PC-3 (cell line): ENCODE measurements around the gene STAC2. TPM values are rescaled to one million over a fixed set of nuclear protein-coding genes. Genes with fewer than 3 reads are reported as not detected.
A peak's percentile ranks its signal among the peaks of the same experiment; 100 is the strongest.

ENCODE experiments used
- ATAC-seq: fragments of 200-7000 bp; cut with Tn5 transposase; 2 replicates; pipeline ENCODE4 v1.9.1; 2020; ENCODE audit warnings: mild to moderate bottlenecking, moderate library complexity
- BruUV-seq: library from RNA; stranded (reverse); fragments of 400-500 nt; replicated peaks from 2 replicates; lab custom pipeline; 2021; lab: Mats Ljungman, UMichigan
- CTCF ChIA-PET: fragments of 300-600 bp; sonication (Branson Sonifier 250); formaldehyde crosslinking; loops from one replicate; lab custom pipeline; 2022; ENCODE audit warnings: antibody characterized with exemption; lab: Charles Lee
- POLR2A ChIA-PET: fragments of 300-600 bp; sonication (Branson Sonifier 250); formaldehyde crosslinking; loops from one replicate; lab custom pipeline; 2022; ENCODE audit warnings: antibody characterized with exemption; ENCODE audit not compliant: unreplicated experiment; lab: Charles Lee
- DNase-seq: peaks from one replicate; pipeline ENCODE4 v3.0.0-alpha.2; 2015
- H2AFZ ChIP-seq: fragments of 300-600 bp; sonication (generic); 2 replicates; pipeline ENCODE4 v1.6.0; 2016; ENCODE audit warnings: antibody characterized with exemption, low read length
- H3F3A ChIP-seq: fragments of 300-600 bp; sonication (generic); one replicate; pipeline ENCODE4 v1.6.0; 2017; ENCODE audit warnings: antibody characterized with exemption, low read length, control low read depth, mild to moderate bottlenecking; ENCODE audit not compliant: unreplicated experiment
- H3K27ac ChIP-seq: fragments of 300-600 bp; sonication (generic); 2 replicates; pipeline ENCODE4 v1.5.1; 2016; ENCODE audit warnings: mild to moderate bottlenecking, low read length
- H3K27me3 ChIP-seq: fragments of 300-600 bp; sonication (generic); 2 replicates; pipeline ENCODE4 v1.6.1; 2016; ENCODE audit warnings: low read length, mixed read lengths
- H3K36me3 ChIP-seq: fragments of 300-600 bp; sonication (generic); 2 replicates; pipeline ENCODE4 v1.6.1; 2016; ENCODE audit warnings: low read depth, mixed run types, low read length, mixed read lengths
- H3K4me1 ChIP-seq: fragments of 300-600 bp; sonication (generic); 2 replicates; pipeline ENCODE4 v1.5.1; 2016; ENCODE audit warnings: low read length; ENCODE audit not compliant: insufficient read depth
- H3K4me2 ChIP-seq: fragments of 300-600 bp; sonication (generic); 2 replicates; pipeline ENCODE4 v1.6.0; 2016; ENCODE audit warnings: low read length
- H3K4me3 ChIP-seq: fragments of 300-600 bp; sonication (generic); 2 replicates; pipeline ENCODE4 v1.5.1; 2016; ENCODE audit warnings: mild to moderate bottlenecking, low read length, mixed read lengths
- H3K79me2 ChIP-seq: fragments of 300-600 bp; sonication (generic); 2 replicates; pipeline ENCODE4 v1.6.1; 2017; ENCODE audit warnings: low read length, mixed read lengths
- H3K9ac ChIP-seq: fragments of 300-600 bp; sonication (generic); 2 replicates; pipeline ENCODE4 v1.6.0; 2016; ENCODE audit warnings: mild to moderate bottlenecking, low read length
- H3K9me2 ChIP-seq: fragments of 300-600 bp; sonication (generic); replicated peaks from 2 replicates; pipeline ENCODE4 v1.6.1; 2016; ENCODE audit warnings: mixed run types, low read length, mixed read lengths
- H3K9me3 ChIP-seq: fragments of 300-600 bp; sonication (generic); 2 replicates; pipeline ENCODE4 v1.6.1; 2016; ENCODE audit warnings: low read length, mixed read lengths
- H4K20me1 ChIP-seq: fragments of 300-600 bp; sonication (generic); 2 replicates; pipeline ENCODE4 v1.6.1; 2016; ENCODE audit warnings: low read length, mixed read lengths
- EZH2 ChIP-seq: fragments of 300-600 bp; sonication (generic); IDR thresholded peaks from one replicate; pipeline ENCODE4 v1.6.1; 2017; ENCODE audit warnings: antibody characterized with exemption, mild to moderate bottlenecking, low read length; ENCODE audit not compliant: unreplicated experiment
- EZH2phosphoT487 ChIP-seq: fragments of 300-600 bp; sonication (generic); IDR thresholded peaks from 2 replicates; pipeline ENCODE4 v1.6.1; 2018; ENCODE audit warnings: mild to moderate bottlenecking, antibody characterized with exemption, low read length, borderline replicate concordance
- intact Hi-C: fragments of 100-400 bp; cut with micrococcal nuclease; formaldehyde crosslinking; loops from 2 replicates; pipeline ENCODE4 v1.9.0; 2023
- total RNA-seq: library from RNA; depleted of rRNA; stranded (reverse); fragments of >200 nt; gene quantifications from 2 replicates; pipeline ENCODE4 v1.2.3, GENCODE V29; 2014
- TF ChIP-seq, protein P1 (sequence below): fragments of 300-600 bp; sonication (generic); conservative IDR thresholded peaks from 2 replicates; pipeline ENCODE4 v1.5.1; 2017; ENCODE audit warnings: antibody characterized with exemption, low read depth, mild to moderate bottlenecking, low read length

STAC2 gene
- total RNA-seq, 1 experiment from 2014 or later, result not detected

DNA sequence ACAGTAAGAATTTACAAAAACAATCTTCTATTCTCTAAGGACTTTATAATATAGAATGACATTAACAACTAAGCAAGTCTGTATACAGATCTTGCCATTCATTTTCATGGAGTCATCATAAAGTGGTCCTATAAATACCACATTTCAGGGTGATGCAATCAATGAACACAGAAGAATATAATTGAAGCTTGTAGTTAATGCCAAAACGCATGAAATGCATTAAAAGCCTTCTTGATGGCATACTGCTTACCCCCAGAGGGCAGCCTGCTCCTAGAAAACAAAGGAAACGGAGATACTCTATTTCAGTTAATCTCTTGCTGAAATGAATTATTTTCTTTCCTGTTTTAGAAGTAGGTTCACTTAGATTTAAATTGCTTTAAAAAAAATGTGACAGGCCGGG, 45.2 kb upstream of the STAC2 start:
- intact Hi-C loops, result loop anchor here (1.0 to 2.0 kb wide), 2 partner anchors 81 to 122 kb away; no protein-coding TSS in a partner anchor
- H2AFZ ChIP-seq, result no peak overlapping the region
- no peak for ATAC-seq

DNA sequence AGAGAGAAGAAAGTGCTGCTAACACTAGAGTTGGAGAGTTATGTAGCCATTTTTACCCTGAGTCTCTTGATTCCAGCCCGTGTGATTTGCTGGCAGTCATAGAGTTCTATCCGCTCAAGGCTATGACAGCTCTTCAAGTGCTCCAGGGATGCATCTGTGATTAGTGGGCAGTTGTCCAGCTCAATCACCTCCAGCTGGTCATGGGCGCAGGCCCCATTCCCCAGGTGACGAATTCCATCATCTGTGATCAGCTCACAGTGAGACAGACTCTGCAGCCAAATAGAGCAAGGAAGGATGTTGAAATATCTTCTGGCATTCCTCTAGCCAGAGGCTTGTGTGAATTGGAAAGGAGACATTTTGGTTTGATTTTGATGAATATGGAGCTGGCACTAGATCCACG, 38.4 kb upstream of the STAC2 start:
- DNase-seq (no peak), ATAC-seq (no peak)
- H3K9me2 ChIP-seq, result no peaks in the 10 kb centered on the region
- no peak overlapping the region for H3K4me2 ChIP-seq
- no TSS peak for BruUV-seq
- ChIA-PET CTCF (no interaction called here), POLR2A (no interaction called here)
- no peaks in the 10 kb centered on the region for H4K20me1 ChIP-seq
- intact Hi-C loops, result no loop called here
- H3K27me3 ChIP-seq, result no peaks in the 10 kb centered on the region
- H3K27ac ChIP-seq, result no peak overlapping the region
- H3K4me1 ChIP-seq, result no peaks in the 10 kb centered on the region
- TF ChIP-seq EZH2 (no peak), EZH2phosphoT487 (no peak)
- TF ChIP-seq, protein P1, sequence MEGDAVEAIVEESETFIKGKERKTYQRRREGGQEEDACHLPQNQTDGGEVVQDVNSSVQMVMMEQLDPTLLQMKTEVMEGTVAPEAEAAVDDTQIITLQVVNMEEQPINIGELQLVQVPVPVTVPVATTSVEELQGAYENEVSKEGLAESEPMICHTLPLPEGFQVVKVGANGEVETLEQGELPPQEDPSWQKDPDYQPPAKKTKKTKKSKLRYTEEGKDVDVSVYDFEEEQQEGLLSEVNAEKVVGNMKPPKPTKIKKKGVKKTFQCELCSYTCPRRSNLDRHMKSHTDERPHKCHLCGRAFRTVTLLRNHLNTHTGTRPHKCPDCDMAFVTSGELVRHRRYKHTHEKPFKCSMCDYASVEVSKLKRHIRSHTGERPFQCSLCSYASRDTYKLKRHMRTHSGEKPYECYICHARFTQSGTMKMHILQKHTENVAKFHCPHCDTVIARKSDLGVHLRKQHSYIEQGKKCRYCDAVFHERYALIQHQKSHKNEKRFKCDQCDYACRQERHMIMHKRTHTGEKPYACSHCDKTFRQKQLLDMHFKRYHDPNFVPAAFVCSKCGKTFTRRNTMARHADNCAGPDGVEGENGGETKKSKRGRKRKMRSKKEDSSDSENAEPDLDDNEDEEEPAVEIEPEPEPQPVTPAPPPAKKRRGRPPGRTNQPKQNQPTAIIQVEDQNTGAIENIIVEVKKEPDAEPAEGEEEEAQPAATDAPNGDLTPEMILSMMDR, result no peak
- H3K36me3 ChIP-seq, result no peaks in the 10 kb centered on the region
- no peak overlapping the region for H3K9ac ChIP-seq
- H3F3A ChIP-seq, result no peaks in the 10 kb centered on the region
- H3K9me3 ChIP-seq, result no peaks in the 10 kb centered on the region
- no peak overlapping the region for H3K4me3 ChIP-seq
- no peaks in the 10 kb centered on the region for H3K79me2 ChIP-seq
- H2AFZ ChIP-seq, result no peak overlapping the region

More for the DNA sequence above, 45.2 kb upstream of the STAC2 start:
- H3K27ac ChIP-seq, result no peak overlapping the region
- H3K4me1 ChIP-seq, result no peaks in the 10 kb centered on the region
- BruUV-seq, result no TSS peak
- H3K4me2 ChIP-seq, result no peak overlapping the region
- no peaks in the 10 kb centered on the region for H4K20me1 ChIP-seq
- POLR2A ChIA-PET, result interaction anchor here (0.6 kb wide), 1 partner anchor 181 kb away, joined by 7 read pairs; no protein-coding TSS in a partner anchor
- TF ChIP-seq EZH2phosphoT487 (no peak), EZH2 (no peak)
- TF ChIP-seq, protein P1, result peak; percentile 50; the same call in 1 of the 2 replicates
- H3K27me3 ChIP-seq, result no peaks in the 10 kb centered on the region
- H3K9me2 ChIP-seq, result no peaks in the 10 kb centered on the region
- peak; percentile 22 for DNase-seq
- CTCF ChIA-PET, result interaction anchor here (1.0 kb wide), 1 partner anchor 81 kb away, joined by 26 read pairs; no protein-coding TSS in a partner anchor
- H3F3A ChIP-seq, result no peaks in the 10 kb centered on the region
- H3K9me3 ChIP-seq, result no peaks in the 10 kb centered on the region
- H3K4me3 ChIP-seq, result no peak overlapping the region
- H3K79me2 ChIP-seq, result no peaks in the 10 kb centered on the region
- no peaks in the 10 kb centered on the region for H3K36me3 ChIP-seq
- no peak overlapping the region for H3K9ac ChIP-seq

DNA sequence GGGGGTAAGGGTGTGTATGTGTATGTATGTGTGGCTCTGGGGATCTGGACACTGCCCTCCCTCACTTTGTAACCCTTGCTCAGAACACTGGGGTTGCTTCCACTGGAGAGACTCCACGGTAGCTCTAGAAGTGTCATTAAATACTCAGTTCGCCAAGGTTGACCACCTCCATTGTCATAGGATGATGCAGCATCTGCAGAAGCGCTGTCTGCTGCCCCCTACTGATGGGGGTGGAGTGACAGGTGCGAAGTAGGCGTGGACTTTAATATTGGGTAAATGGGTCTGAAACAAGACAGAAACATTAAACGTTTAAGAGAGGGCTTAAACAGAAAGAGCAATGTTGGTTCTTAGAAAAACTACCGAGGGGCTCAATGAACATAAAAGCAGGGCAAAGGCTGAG, 35.5 kb upstream of the STAC2 start:
- ChIA-PET CTCF (no interaction called here), POLR2A (no interaction called here)
- H3F3A ChIP-seq, result no peaks in the 10 kb centered on the region
- BruUV-seq, result no TSS peak
- no peak for DNase-seq
- no peak overlapping the region for H3K4me2 ChIP-seq
- no peak overlapping the region for H3K27ac ChIP-seq
- peaks cover 5% of the 10 kb centered on the region; the same call in 1 of the 2 replicates for H3K4me1 ChIP-seq
- H3K9me2 ChIP-seq, result no peaks in the 10 kb centered on the region
- no peak for ATAC-seq
- H3K9me3 ChIP-seq, result no peaks in the 10 kb centered on the region
- intact Hi-C loops, result no loop called here
- H4K20me1 ChIP-seq, result no peaks in the 10 kb centered on the region
- H3K79me2 ChIP-seq, result no peaks in the 10 kb centered on the region
- H3K27me3 ChIP-seq, result no peaks in the 10 kb centered on the region
- H3K9ac ChIP-seq, result no peak overlapping the region
- no peak overlapping the region for H2AFZ ChIP-seq
- H3K36me3 ChIP-seq, result no peaks in the 10 kb centered on the region
- TF ChIP-seq EZH2 (no peak), EZH2phosphoT487 (no peak)
- TF ChIP-seq, protein P1, result peak; percentile 48
- no peak overlapping the region for H3K4me3 ChIP-seq
